Measurements from ENCODE around the gene NFIX.
"Not testable (repeated sequence)": the region's sequence is repeated elsewhere in the genome, so short reads cannot be mapped to it uniquely, and the experiment has no call there.

Gene NFIX

DNA sequence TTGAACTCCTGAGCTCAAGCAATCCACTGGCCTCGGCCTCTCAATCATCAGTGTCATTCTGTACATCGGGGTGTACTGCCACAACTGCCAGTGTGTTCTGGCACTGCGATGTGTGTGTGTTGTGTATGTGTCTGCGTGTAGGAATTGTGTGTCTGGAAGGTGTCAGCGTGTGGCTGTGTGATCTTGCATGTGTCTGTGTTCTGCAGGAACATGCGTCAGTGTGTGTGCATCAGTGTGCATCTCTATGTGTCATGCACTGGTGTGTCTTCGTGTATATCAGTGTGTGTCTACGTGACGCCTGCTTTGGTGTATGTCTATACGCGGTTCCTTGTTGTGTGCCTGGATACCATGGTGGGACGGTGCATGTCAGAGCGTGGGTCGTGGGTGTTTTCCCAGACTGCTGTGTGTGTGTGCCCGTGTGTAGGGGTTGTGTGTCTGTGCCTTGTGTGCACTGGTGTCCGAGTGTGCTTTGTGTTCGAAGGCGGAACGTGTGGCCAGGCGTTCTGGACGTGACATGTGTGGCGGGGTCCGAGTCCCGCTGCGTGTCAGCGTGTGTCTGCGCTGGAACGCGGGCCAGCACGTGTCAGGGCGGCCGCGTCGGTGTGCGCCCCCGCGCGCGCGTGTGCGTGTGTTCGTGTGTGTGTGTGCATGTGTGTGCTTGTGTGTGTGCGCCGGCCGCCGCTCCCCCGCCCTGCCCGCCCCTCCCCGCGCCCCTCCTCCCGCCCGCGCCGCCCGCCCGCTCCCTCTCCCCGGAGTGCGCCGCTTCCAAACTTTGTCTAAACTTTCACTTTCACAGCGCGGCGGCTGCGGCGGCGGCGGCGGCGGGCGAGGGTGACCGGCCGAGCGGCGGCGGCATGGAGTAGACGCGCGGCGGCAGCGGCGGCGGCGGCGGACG is at the start of gene NFIX:
NFIX (plus strand) TSS at position 775 of the 895 bp plus-strand sequence. CDS start 363 bp downstream, outside the sequence.
- peak in 2 of 3 experiments; percentile 48 for DNase-seq

DNA sequence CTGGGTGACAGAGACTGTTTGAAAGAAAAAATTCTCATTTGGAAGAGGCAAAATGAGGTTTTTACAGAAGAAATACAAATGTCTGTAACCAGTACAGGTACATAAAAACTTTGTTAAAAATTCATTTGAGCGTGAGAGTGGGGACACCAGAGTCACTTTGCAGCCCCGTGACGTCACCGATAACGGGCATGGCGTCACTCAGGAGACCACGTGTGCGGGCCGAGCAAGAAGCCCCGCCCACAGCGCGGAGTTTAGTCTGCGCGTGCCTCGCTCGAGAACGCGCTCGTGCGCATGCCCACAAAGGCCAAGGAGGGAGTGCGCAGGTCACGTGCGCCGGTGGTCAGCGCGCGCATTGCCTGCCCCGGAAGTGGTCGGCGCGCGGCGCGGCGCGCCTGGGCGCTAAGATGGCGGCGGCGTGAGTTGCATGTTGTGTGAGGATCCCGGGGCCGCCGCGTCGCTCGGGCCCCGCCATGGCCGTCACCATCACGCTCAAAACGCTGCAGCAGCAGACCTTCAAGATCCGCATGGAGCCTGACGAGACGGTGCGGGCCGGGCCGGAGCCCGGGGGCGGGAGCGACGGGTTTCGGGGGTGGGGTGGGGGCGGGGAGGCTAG is 49.7 kb upstream of the NFIX start, which contains the start of gene RAD23A:
RAD23A (plus strand) TSS at position 384 of the 613 bp plus-strand sequence; CDS start at position 471, 87 bp downstream.
- DNase-seq, result peak; percentile 97 to 99 (median 98)

DNA sequence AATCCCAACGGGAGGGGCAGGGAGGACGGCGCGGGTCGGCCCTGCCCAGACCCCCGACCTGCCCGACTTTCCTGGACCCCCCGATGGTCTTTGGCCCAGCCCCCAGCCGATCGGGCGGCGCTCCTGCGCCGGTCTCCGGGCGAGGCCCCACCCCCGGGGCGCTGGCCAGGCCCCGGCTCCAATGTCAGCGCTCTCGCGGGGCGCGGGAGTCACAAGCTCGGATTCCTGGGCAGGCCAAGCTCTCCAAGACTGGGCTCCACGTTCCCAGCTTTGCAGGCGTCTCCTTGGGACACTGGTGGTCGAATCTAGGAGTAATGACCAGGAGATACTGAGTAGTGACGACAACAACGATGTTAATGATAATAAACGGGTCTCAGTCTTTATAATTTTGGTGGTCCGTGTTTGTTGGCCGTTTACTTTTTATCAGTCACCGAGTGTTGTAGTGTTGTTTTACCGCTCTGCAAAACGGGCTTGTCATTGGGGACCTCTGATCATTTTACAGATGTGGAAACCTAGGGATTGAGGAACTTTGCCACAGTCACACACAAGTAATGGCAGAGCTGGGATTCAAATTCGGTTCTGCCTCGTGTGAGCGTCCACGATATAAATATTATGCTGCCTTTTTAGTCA is 49.1 kb upstream of the NFIX start:
- peak in 2 of 3 experiments; percentile 19 to 78 for DNase-seq

DNA sequence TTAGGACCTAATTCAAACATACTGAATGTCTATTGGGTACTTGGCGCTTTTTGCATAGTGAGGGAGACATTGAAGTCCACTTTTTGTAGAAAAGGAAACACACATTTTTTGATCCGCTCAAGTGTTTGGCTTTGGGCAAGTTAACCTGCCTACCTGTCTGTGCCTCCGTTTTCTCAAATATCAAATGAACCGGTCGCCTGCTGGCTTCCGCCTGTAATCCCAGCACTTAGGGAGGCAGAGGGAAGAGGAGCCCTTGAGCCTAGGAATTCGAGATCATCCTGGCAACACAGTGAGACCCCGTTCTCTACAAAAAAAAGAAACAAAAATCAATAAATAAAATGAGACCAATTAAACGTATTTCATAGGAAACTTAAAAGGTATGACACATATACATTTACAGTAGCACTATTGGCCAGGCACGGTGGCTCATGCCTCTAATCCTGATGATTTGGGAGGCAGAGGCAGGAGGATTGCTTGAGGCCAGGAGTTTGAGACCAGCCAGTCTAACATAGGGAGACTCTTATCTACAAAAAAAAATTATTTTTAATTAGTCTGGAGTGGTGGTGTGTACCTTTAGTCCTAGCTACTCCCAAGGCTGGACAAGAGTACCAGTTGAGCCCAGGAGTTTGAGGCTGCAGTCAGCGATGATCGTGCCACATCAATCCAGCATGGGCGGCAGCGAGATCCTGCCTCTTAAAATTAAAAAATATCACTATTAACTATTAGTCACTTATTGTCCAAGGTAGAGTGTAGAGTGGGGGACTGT is 48.4 kb upstream of the NFIX start:
- DNase-seq, result peak in 1 of 3 experiments; percentile 50

DNA sequence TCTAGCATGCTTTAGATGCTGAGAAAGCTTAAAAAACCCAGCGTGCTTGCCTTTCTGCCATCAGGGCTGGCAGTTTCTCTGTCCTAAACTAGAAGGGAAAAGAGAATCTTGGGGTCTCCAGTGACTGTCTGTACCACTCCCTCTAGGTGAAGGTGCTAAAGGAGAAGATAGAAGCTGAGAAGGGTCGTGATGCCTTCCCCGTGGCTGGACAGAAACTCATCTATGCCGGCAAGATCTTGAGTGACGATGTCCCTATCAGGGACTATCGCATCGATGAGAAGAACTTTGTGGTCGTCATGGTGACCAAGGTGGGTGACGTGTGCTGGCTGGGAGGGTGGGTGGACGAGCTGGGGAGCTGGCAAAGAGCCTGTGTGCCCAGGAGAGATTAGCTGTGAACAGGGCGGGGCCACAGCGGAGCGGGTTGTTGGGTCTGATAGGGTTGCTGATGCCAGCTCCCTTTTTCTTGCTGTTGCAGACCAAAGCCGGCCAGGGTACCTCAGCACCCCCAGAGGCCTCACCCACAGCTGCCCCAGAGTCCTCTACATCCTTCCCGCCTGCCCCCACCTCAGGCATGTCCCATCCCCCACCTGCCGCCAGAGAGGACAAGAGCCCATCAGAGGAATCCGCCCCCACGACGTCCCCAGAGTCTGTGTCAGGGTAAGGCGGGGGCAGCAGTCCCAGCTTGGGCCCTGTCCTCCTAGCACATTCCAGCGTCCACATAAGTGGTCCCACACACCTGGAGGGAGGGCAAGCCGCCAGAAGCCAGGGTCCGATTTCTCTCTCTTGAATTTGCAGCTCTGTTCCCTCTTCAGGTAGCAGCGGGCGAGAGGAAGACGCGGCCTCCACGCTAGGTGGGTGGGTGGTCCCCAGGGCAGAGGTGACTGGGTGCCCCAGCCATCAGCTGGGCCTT is 47.3 kb upstream of the NFIX start:
- no peak for DNase-seq

DNA sequence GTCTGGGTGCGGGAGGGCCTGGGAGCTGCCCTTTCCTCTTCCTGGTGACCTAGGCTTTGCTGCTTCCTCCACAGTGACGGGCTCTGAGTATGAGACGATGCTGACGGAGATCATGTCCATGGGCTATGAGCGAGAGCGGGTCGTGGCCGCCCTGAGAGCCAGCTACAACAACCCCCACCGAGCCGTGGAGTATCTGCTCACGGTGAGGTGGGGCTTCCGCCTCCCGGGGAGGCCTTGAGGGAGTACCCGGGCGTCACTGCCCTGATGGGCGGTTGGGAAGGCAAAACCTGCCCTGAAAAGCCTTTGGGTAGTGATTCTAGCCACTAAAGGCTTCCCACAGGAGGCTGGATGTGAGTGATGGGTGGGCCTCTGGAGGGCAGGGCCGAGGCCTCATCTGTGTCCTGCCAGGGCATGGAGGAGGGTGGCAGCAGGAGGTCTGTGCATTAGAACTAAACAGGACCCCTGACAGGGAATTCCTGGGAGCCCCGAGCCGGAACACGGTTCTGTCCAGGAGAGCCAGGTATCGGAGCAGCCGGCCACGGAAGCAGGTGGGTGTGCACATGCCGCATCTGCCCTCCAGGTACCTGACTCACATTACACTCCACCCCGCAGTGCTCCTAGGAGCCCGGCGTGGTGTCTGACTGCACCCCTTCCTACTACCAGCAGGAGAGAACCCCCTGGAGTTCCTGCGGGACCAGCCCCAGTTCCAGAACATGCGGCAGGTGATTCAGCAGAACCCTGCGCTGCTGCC is 46.5 kb upstream of the NFIX start:
- DNase-seq, result no peak

DNA sequence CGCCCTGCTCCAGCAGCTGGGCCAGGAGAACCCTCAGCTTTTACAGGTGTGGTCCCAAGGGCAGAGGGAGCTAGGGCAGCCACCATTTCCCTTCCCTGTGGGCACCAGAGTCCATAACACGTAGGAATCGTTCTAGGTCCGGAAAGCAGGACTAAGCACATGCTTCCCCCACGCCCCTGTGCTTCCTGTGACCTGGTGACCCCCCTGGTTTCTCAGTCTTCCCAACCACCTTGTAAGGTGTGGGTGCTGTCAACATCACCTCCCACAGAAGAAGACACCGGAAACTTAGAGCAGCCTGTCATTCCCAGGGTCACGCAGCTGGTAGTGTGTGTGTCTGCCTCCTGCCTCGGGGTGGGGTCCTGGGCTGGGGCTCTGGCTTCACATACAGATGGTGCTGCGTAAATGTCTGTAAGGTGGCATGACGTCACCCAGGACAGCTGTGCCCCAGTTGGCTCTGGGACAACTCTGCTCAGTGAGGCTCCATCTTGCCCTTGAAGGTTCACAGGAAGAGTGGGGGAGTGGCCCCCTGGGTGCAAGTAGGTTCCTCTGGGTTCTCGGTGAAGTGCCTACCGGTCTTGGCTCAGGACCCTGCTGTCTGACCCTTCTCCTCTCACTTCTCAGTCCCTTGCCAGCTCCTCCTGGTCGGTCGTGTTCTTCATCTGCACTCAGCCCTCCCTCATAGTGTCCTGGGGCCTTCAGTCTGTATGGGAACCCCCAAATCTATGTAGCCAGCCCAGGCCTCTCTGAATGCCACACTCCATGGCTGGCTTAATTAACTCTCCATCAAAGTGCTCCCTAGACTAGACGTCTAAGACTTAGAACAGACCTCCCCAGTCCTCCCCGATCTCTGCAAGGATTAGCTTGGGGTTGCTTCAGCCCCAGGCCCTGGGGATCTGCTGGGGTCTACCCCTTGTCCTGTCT is 45.7 kb upstream of the NFIX start:
- no peak for DNase-seq

DNA sequence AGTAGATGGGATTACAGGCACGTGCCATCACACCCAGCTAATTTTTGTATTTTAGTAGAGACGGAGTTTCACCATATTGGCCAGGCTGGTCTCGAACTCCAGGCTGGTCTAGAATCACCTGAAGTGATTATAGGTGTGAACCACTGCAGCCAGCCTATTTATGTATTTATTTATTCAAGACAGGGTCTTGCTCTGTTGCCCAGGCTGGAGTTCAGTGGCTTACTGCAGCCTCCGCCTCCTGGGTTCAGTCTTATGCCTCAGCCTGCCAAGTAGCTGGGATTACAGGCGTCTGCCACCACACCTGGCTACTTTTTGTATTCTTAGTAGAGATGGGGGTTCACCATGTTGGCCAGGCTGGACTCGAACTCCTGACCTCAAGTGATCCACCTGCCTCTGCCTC is 43.2 kb upstream of the NFIX start:
- DNase-seq, result not testable (repeated sequence)

DNA sequence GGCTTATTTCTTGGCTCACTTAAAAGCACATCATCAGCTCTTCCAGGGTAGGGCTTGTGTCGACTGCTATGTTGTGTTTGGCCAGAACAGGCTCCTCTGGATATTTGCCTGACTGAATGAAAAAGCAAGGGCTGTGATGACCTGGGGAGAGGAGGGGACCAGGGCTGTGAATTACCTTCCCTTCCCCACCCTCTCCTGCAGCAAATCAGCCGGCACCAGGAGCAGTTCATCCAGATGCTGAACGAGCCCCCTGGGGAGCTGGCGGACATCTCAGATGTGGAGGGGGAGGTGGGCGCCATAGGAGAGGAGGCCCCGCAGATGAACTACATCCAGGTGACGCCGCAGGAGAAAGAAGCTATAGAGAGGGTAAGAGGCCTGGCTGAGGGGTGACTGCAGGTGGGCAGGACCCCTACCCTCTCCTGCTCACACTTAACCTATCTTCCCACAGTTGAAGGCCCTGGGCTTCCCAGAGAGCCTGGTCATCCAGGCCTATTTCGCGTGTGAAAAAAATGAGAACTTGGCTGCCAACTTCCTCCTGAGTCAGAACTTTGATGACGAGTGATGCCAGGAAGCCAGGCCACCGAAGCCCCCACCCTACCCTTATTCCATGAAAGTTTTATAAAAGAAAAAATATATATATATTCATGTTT is 42.7 kb upstream of the NFIX start:
- peak in 2 of 3 experiments; percentile 27 to 55 for DNase-seq

DNA sequence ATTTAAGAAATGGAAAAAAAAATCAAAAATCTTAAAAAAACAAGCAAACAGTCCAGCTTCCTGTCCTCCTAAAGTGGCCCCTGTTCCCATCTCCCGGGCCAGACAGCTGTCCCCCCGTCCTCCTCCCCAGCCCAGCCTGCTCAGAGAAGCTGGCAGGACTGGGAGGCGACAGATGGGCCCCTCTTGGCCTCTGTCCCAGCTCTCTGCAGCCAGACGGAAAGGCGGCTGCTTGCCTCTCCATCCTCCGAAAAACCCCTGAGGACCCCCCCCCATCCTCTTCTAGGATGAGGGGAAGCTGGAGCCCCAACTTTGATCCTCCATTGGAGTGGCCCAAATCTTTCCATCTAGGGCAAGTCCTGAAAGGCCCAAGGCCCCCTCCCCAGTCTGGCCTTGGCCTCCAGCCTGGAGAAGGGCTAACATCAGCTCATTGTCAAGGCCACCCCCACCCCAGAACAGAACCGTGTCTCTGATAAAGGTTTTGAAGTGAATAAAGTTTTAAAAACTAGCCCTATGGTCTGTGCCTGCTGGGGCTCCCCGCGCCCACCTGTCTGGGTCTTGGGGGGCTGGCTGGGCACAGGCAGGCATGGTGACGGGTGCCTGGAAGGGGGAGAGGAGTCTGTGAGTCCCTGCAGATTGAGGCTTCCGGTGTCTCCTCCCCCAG is 42.0 kb upstream of the NFIX start:
- DNase-seq, result no peak

DNA sequence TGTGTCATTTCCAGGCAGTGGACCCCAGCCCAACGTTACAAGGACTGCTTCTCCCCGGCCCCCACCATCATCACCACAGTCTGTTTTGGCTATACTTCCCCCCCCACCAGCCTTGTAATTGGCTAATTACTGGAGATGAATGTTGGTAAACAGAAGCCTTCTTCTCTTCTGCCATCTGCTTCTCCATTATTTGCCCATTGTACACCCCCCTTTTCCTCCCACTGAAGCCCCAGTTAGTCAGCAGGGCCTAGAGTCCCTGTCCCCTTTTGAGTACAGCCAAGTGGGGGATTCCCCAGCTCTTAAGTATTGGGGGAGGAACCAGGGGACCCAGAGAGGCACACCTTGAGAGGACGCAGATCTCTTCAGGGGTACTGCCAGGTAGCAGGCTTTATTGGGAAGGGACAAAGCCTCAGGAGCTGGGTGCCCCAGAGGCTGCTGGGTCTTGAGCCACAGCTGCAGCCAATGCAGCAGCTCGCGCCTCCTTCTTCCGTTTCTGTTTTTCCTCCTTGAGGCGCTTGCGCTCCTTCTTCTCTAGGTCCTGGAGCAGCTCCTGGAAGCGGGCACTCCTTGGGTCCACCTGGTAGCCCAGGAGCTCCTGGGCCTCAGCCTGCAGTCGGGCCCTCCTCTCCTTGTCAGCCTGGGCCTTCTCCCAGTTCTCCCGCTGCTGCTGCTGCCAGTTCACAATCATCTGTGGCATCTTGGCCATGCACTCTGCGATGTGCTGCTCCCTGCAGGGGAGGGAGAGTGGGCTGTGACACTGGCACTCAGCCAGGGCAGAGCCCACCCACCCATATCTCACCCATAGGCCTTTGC is 41.3 kb upstream of the NFIX start:
- peak in 1 of 3 experiments; percentile 42 for DNase-seq

DNA sequence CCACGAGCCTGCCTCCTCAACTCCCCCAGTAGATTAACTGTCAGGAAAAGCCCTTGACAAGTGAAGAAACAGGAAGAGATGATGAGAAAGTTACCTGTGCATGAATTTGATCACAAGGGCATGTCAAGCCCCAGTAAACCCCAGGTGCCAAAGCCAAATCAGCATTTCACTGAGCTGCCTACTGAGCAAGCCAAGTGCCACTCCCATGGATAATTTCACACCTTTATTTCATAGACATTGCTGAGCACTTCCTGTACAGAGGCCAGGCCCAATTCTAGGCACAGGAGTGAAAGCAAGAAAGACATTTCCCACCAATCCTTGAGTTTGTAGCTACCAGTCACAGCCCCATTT is 40.7 kb upstream of the NFIX start:
- no peak for DNase-seq

DNA sequence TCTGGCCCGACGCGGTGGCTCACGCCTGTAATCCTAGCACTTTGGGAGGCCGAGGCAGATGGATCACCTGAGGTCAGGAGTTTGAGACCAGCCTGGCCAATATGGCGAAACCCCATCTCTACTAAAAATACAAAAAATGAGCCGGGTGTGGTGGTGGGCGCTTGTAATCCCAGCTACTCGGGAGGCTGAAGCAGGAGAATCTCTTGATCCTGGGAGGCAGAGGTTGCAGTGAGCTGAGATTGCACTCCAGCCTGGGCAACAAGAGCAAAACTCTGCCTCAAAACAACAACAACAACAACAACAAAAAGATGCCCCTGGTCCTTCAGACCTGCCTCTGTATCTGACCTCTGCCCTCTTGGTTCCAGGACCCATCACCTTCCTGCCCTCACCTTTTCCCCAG is 39.7 kb upstream of the NFIX start:
- not testable (repeated sequence) for DNase-seq

DNA sequence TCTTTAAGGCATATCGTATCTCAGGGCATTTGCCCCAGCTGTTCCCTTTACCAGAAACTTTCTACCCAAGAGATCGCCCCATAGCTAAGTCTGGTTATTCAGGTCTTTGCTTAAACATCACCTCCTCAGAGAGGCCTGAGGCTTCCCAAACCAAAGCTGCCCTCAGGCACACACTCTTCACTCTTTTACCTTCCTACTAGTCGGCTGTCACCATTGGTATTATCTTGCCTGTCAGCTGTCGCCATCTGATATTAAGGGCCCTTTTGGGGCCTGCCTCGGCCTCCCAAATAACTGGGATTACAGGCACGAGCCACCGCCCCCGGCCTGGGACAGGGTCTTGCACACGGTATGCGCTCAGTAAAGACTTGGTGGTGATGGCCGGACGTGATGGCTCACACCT is 39.3 kb upstream of the NFIX start:
- no peak for DNase-seq

DNA sequence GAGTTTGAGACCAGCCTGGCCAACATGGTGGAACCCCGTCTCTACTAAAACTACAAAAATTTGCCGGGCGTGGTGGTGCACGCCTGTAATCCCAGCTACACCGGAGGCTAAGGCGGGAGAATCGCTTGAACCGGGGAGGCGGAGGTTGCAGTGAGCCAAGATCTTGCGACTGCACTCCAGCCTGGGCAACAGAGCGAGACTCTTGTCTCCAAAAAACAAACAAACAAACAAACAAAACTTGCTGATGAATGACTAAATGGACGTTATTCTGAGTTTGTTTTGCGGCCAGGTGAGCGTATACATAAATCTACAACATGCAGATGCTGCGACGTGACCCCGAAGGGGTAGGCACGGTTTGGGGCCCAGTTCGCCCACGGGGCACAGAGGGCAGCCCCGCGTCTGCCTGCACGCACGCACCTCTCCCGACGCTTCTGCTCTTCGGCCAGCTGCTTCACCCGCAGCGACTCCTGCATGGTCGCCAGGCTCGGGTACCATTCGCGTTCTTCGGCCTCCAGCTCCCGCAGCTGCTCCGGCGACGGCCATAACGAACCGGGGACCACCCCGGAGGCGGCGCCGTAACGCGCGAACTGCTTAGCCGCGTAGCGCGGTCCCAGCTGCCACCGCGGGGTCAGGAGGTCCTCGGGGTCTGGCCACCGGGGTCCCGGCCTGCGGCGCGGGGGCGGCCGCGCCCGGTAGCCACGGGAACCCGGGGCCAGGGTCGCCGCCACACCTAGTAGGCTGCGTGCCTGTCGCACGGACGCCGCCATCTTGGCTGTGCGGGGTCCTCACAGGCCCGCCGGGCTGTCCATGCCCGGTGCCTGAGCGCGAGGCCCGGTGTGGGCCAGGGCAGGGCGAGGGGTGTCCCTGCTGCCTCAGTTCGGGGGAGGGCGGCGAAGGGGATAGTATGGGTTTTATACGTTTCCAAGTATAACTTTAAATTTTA is 38.6 kb upstream of the NFIX start, which contains the start of gene GADD45GIP1:
GADD45GIP1 (minus strand) TSS at position 778 of the 943 bp plus-strand sequence; CDS start at position 767, 11 bp downstream.
- DNase-seq, result peak; percentile 65 to 92 (median 90)

DNA sequence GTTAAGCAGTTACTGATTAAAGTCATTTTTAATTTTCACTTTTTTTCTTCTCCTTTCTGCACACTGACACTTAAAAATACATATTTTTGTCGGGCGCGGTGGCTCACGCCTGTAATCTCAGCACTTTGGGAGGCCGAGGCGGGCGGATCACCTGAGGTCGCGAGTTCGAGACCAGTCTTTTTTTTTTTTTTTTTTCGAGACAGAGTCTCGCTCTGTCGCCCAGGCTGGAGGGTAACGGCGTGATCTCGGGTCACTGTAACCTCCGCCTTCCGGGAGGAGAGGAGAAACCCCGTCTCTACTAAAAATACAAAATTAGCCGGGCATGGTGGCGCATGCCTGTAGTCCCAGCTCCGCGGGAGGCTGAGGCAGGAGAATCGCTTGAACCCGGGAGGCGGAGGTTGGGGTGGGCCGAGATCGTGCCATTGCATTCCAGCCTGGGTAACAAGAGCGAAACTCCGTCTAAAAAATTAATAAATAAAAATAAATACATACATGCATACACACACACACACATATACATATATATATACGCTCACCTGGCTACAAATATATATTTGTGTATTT is 37.8 kb upstream of the NFIX start:
- not testable (repeated sequence) for DNase-seq

Data from NCI-H1417 (cell line).